Measurements from ENCODE around the gene YJEFN3.

Gene YJEFN3

GRCh38 chr19:19554074-19555023 lies 25.6 kb downstream of the YJEFN3 start:
- H3K27me3 ChIP-seq (ENCODE audit: control insufficient read depth, insufficient read depth, low read length), result no peaks in the 10 kb centered on the region
- no CpG with 5 or more reads among the region's 34 CpGs for WGBS (ENCODE audit: insufficient coverage, insufficient read length)
- no peak overlapping the region for H3K27ac ChIP-seq (ENCODE audit: low read length)
- H3K4me3 ChIP-seq (ENCODE audit: low read length), result no peak overlapping the region
- DNase-seq (ENCODE audit: low read depth, low spot score), result no peak
- H3K4me1 ChIP-seq (ENCODE audit: control insufficient read depth, insufficient read depth, low read length), result no peaks in the 10 kb centered on the region; the same call in 1 of the 2 replicates
- H3K9me3 ChIP-seq (ENCODE audit: control insufficient read depth, insufficient read depth, low read length), result no peaks in the 10 kb centered on the region
- H3K36me3 ChIP-seq (ENCODE audit: control insufficient read depth, insufficient read depth, low read length), result no peaks in the 10 kb centered on the region

DNA sequence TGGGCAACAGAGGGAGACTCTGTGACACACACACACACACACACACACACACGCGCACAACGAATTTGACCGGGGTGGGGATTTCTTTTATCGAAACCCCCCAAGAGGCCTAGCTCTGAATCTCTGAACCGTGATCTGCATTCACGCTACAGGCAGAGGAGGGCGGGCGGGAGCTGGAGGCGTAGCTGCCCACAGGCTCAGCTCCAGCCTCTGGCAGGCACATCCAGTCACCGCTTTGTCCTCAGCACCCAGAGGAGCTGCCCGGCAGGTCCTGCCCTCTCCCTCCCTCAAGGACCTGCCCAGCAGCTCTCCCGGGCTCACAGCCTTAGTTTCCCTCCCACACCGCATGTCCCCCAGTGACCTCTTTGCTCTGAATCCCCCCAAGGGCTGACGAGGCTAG lies 29.3 kb downstream of the YJEFN3 start:
- H3K9me3 ChIP-seq (ENCODE audit: control insufficient read depth, insufficient read depth, low read length), result no peaks in the 10 kb centered on the region
- DNase-seq (ENCODE audit: low read depth, low spot score), result no peak
- H3K27me3 ChIP-seq (ENCODE audit: control insufficient read depth, insufficient read depth, low read length), result no peaks in the 10 kb centered on the region
- H3K36me3 ChIP-seq (ENCODE audit: control insufficient read depth, insufficient read depth, low read length), result no peaks in the 10 kb centered on the region
- WGBS (ENCODE audit: insufficient coverage, insufficient read length), result no CpG with 5 or more reads among the region's 15 CpGs
- no peak overlapping the region for H3K27ac ChIP-seq (ENCODE audit: low read length)
- H3K4me1 ChIP-seq (ENCODE audit: control insufficient read depth, insufficient read depth, low read length), result peaks cover 2% of the 10 kb centered on the region
- H3K4me3 ChIP-seq (ENCODE audit: low read length), result no peak overlapping the region

GRCh38 chr19:19558636-19559035 lies 29.9 kb downstream of the YJEFN3 start:
- no peak for DNase-seq (ENCODE audit: low read depth, low spot score)
- H3K36me3 ChIP-seq (ENCODE audit: control insufficient read depth, insufficient read depth, low read length), result no peaks in the 10 kb centered on the region
- H3K4me3 ChIP-seq (ENCODE audit: low read length), result no peak overlapping the region
- WGBS (ENCODE audit: insufficient coverage, insufficient read length), result no CpG with 5 or more reads among the region's 16 CpGs
- peaks cover 2% of the 10 kb centered on the region for H3K4me1 ChIP-seq (ENCODE audit: control insufficient read depth, insufficient read depth, low read length)
- H3K27me3 ChIP-seq (ENCODE audit: control insufficient read depth, insufficient read depth, low read length), result no peaks in the 10 kb centered on the region
- H3K9me3 ChIP-seq (ENCODE audit: control insufficient read depth, insufficient read depth, low read length), result no peaks in the 10 kb centered on the region
- H3K27ac ChIP-seq (ENCODE audit: low read length), result no peak overlapping the region

- Histone ChIP-seq H3K4me1 (ENCODE audit: control insufficient read depth, insufficient read depth, low read length) (peaks cover 2% of the 10 kb centered on the region), H3K9me3 (ENCODE audit: control insufficient read depth, insufficient read depth, low read length) (no peaks in the 10 kb centered on the region), H3K27me3 (ENCODE audit: control insufficient read depth, insufficient read depth, low read length) (no peaks in the 10 kb centered on the region), H3K36me3 (ENCODE audit: control insufficient read depth, insufficient read depth, low read length) (no peaks in the 10 kb centered on the region), H3K27ac (ENCODE audit: low read length) (no peak overlapping the region), H3K4me3 (ENCODE audit: low read length) (no peak overlapping the region)
- WGBS (ENCODE audit: insufficient coverage, insufficient read length), result no CpG with 5 or more reads among the region's 4 CpGs
- no peak for DNase-seq (ENCODE audit: low read depth, low spot score)
Measured at GRCh38 chr19:19559931-19560330, 31.2 kb downstream of the YJEFN3 start.

DNA sequence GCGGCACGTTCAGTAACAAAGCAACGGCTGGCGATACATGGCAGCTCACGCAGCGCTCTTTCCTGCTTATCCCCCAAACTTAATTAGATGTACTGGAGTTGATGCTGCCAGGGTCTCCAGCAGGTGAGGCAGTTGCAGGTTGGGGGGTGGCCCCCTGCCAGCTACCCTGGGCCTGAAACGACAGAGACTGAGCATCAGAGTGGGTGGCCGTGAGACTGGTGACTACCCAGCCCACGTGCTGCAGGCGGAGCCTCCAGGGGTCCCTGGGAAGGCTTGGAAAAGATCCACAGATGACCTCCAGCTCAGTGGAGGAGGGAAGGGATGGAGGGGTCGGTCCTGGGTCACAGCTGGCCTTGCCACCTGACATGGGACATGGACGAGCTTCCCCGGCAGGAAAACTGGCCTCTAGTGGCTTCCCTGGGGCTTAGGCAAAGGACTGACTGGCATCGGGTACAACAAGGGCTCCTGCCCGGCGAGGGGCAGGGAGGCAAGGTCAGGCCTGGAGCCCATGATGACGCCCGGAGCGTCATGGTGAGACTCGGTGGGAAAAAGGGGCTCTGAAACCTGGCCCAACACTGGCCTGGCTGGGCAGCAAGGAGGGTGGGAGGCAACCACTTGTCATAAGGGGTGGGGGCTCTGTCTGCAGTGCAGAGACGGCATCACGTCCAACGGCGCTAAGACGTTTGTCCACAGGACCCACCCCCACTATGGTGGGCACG lies 33.4 kb downstream of the YJEFN3 start:
- DNase-seq (ENCODE audit: low read depth, low spot score), result no peak
- Histone ChIP-seq H3K36me3 (ENCODE audit: control insufficient read depth, insufficient read depth, low read length) (no peaks in the 10 kb centered on the region), H3K4me3 (ENCODE audit: low read length) (no peak overlapping the region), H3K9me3 (ENCODE audit: control insufficient read depth, insufficient read depth, low read length) (no peaks in the 10 kb centered on the region), H3K27ac (ENCODE audit: low read length) (no peak overlapping the region), H3K4me1 (ENCODE audit: control insufficient read depth, insufficient read depth, low read length) (peaks cover 2% of the 10 kb centered on the region), H3K27me3 (ENCODE audit: control insufficient read depth, insufficient read depth, low read length) (no peaks in the 10 kb centered on the region)
- WGBS (ENCODE audit: insufficient coverage, insufficient read length), result no CpG with 5 or more reads among the region's 26 CpGs

- Histone ChIP-seq H3K9me3 (ENCODE audit: control insufficient read depth, insufficient read depth, low read length) (no peaks in the 10 kb centered on the region), H3K36me3 (ENCODE audit: control insufficient read depth, insufficient read depth, low read length) (no peaks in the 10 kb centered on the region), H3K4me1 (ENCODE audit: control insufficient read depth, insufficient read depth, low read length) (peaks cover 2% of the 10 kb centered on the region), H3K27ac (ENCODE audit: low read length) (no peak overlapping the region), H3K4me3 (ENCODE audit: low read length) (no peak overlapping the region), H3K27me3 (ENCODE audit: control insufficient read depth, insufficient read depth, low read length) (no peaks in the 10 kb centered on the region)
- no peak for DNase-seq (ENCODE audit: low read depth, low spot score)
- no CpG with 5 or more reads among the region's 17 CpGs for WGBS (ENCODE audit: insufficient coverage, insufficient read length)
Measured at GRCh38 chr19:19562665-19563347, 34.1 kb downstream of the YJEFN3 start.

DNA sequence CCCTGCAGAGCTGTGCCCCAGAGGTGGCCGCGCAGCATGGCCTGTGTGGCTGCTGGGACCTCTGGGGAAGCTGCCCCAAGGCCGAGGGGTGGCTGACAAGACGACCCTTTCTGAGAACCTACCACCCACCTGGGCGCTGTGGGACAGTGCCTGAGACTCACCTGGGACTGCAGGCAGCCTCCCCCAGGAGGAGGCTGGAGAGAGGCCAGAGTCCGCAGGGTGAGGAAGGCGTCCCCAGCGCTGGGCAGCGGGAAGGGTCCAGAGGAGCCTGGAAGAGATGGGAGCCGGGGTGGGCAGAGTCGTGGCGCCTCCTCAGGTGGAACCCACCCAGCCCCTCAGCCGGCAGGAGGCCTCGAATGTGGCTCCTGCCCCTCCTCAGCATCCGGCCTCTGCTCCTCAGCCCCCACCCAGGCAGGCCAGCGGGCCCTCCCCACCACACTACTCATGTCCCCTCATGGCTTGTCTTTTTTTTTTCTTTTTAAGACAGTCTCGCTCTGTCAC lies 34.7 kb downstream of the YJEFN3 start:
- Histone ChIP-seq H3K4me3 (ENCODE audit: low read length) (no peak overlapping the region), H3K27ac (ENCODE audit: low read length) (no peak overlapping the region), H3K36me3 (ENCODE audit: control insufficient read depth, insufficient read depth, low read length) (no peaks in the 10 kb centered on the region), H3K4me1 (ENCODE audit: control insufficient read depth, insufficient read depth, low read length) (peaks cover 2% of the 10 kb centered on the region), H3K9me3 (ENCODE audit: control insufficient read depth, insufficient read depth, low read length) (no peaks in the 10 kb centered on the region), H3K27me3 (ENCODE audit: control insufficient read depth, insufficient read depth, low read length) (no peaks in the 10 kb centered on the region)
- no CpG with 5 or more reads among the region's 17 CpGs for WGBS (ENCODE audit: insufficient coverage, insufficient read length)
- DNase-seq (ENCODE audit: low read depth, low spot score), result no peak

GRCh38 chr19:19566306-19566705 lies 37.6 kb downstream of the YJEFN3 start:
- Histone ChIP-seq H3K27ac (ENCODE audit: low read length) (no peak overlapping the region), H3K36me3 (ENCODE audit: control insufficient read depth, insufficient read depth, low read length) (no peaks in the 10 kb centered on the region), H3K9me3 (ENCODE audit: control insufficient read depth, insufficient read depth, low read length) (no peaks in the 10 kb centered on the region), H3K27me3 (ENCODE audit: control insufficient read depth, insufficient read depth, low read length) (no peaks in the 10 kb centered on the region), H3K4me1 (ENCODE audit: control insufficient read depth, insufficient read depth, low read length) (no peaks in the 10 kb centered on the region), H3K4me3 (ENCODE audit: low read length) (no peak overlapping the region)
- no CpG with 5 or more reads among the region's 7 CpGs for WGBS (ENCODE audit: insufficient coverage, insufficient read length)
- no peak for DNase-seq (ENCODE audit: low read depth, low spot score)

DNA sequence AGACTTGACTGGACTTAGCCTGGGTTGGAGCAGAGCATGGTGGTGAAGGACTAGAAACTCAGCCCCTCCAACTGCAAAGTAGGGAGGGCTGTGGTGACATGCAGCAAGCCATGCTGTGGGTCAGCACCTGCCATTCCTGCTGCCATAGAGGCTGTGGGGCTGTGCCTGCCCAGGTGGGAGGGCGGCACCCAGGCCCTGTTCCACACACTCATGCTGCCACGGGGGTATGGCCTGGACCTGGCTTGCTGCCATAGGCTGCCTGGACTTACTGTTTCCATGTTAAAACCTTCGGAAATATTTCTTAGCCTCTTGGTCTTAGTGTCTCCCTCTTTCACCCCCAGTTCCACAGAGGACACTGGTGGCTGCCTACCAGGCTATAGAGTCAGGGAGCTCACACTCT lies 38.7 kb downstream of the YJEFN3 start:
- no peak for DNase-seq (ENCODE audit: low read depth, low spot score)
- Histone ChIP-seq H3K36me3 (ENCODE audit: control insufficient read depth, insufficient read depth, low read length) (no peaks in the 10 kb centered on the region), H3K27ac (ENCODE audit: low read length) (no peak overlapping the region), H3K4me1 (ENCODE audit: control insufficient read depth, insufficient read depth, low read length) (no peaks in the 10 kb centered on the region), H3K27me3 (ENCODE audit: control insufficient read depth, insufficient read depth, low read length) (no peaks in the 10 kb centered on the region), H3K9me3 (ENCODE audit: control insufficient read depth, insufficient read depth, low read length) (no peaks in the 10 kb centered on the region), H3K4me3 (ENCODE audit: low read length) (no peak overlapping the region)
- WGBS (ENCODE audit: insufficient coverage, insufficient read length), result no CpG with 5 or more reads among the region's 3 CpGs

Data from iPS DF 6.9 (cell line).